Stimulated activated CD4-positive, alpha-beta T cell treated with anti-CD3 and anti-CD28 coated beads, Interleukin-15, amount 100 ng/mL, for 1 hour (primary cell): Measurements from ENCODE around the gene DDX42.
"Not testable (repeated sequence)": the region's sequence is repeated elsewhere in the genome, so short reads cannot be mapped to it uniquely, and the experiment has no call there.

ENCODE experiments used
- DNase-seq, 2 donors: peaks; one replicate each; pipeline ENCODE4 v3.0.0-alpha.2; 2020; ENCODE audit warnings: low read depth in 1 of 2, low spot score in 1 of 2

DDX42 gene

GRCh38 chr17:63838631-63839171, 64.7 kb downstream of the DDX42 start:
- DNase-seq: no peak

- no peak for DNase-seq
Observed at GRCh38 chr17:63840591-63841349, 66.8 kb downstream of the DDX42 start.

- no peak for DNase-seq
Observed at GRCh38 chr17:63841350-63842172, 67.6 kb downstream of the DDX42 start.

- DNase-seq: peak in 1 of 2 donors; percentile 16
Observed at GRCh38 chr17:63842173-63842539, 68.2 kb downstream of the DDX42 start.

- DNase-seq: peak; percentile 98 to 99
Observed at GRCh38 chr17:63842540-63843386, 68.8 kb downstream of the DDX42 start, which contains the start of gene SMARCD2. Gene SMARCD2, minus strand, starts transcription at chr17:63842685. Its CDS starts 11 bp downstream, at chr17:63842674.

- DNase-seq: not testable (repeated sequence)
Observed at GRCh38 chr17:63843387-63843888, 69.5 kb downstream of the DDX42 start.

- no peak for DNase-seq
Observed at GRCh38 chr17:63843910-63844677, 70.1 kb downstream of the DDX42 start.

GRCh38 chr17:63845509-63845908, 71.5 kb downstream of the DDX42 start:
- no peak for DNase-seq

- no peak for DNase-seq
Observed at GRCh38 chr17:63847525-63848249, 73.7 kb downstream of the DDX42 start.

GRCh38 chr17:63848834-63849689, 75.1 kb downstream of the DDX42 start:
- peak; percentile 89 to 93 for DNase-seq

GRCh38 chr17:63850401-63850800, 76.4 kb downstream of the DDX42 start:
- DNase-seq: no peak

GRCh38 chr17:63853260-63853659, 79.3 kb downstream of the DDX42 start:
- DNase-seq: no peak

- DNase-seq: no peak
Observed at GRCh38 chr17:63854709-63855108, 80.7 kb downstream of the DDX42 start.

- no peak for DNase-seq
Observed at GRCh38 chr17:63855185-63855584, 81.2 kb downstream of the DDX42 start.

GRCh38 chr17:63856425-63856824, 82.5 kb downstream of the DDX42 start:
- DNase-seq: not testable (repeated sequence)

GRCh38 chr17:63859257-63859656, 85.3 kb downstream of the DDX42 start:
- DNase-seq: no peak

GRCh38 chr17:63866625-63867024, 92.7 kb downstream of the DDX42 start:
- DNase-seq: not testable (repeated sequence)
